Measurements from ENCODE around the gene SYT3. TPM values are rescaled to one million over a fixed set of nuclear protein-coding genes. Genes with fewer than 3 reads are reported as not detected.
"Not testable (repeated sequence)": the region's sequence is repeated elsewhere in the genome, so short reads cannot be mapped to it uniquely, and the experiment has no call there.

SYT3 gene
- total and polyA plus RNA-seq, 2 experiments from 2014 or later = 10.0 to 25.5 TPM

DNA sequence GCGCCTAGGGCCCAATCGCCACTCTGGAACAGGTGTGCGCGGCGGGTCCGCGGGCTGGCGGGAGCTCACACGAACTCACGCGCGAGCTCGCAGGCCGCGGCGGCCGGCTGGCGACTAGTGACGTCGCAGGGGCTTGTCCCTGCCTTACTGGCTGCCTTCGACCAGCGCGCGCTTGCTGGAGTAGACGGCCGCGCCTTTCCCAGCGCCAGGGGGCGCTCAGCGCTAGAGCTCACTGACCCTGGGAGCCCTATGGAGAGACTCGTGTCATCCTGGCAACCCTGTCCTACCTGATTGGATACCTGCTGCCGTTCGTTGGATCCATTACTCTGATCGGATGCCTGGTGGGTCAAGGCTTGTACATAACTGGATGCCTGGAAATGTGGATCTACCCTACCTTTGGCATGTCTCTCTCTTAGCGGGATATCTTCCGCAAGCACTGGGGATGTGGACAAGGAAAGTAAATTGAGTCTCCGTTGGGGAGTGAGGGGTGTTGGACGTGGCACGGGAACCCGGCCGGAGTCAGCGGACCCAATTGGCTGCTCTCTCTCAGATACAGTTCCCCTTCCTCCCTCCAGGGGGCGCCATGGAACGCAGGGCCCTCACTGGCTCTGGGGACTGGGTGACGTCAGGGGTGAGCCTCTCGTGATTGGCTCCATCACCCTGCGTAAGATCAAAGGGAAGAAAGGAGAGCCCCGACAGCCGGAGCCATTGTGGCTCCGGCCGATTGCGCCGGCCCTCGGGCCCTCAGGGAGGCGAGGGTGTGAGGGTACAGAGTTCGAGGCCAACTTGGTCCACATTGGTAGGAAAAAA lies 35.2 kb downstream of the SYT3 start:
- not testable (repeated sequence) for H3K9me2 ChIP-seq (ENCODE audit: insufficient read depth); H3F3A ChIP-seq (replicated peaks; ENCODE audit: low read depth); H4K20me1 ChIP-seq (replicated peaks; ENCODE audit: insufficient read depth); H3K4me2 ChIP-seq; H3K4me3 Mint-ChIP-seq; ATAC-seq; H3K4me1 Mint-ChIP-seq; H3K36me3 ChIP-seq (ENCODE audit: insufficient read depth); H3K27ac Mint-ChIP-seq; H3K4me3 ChIP-seq; H3K4me1 ChIP-seq (ENCODE audit: insufficient read depth); H2AFZ ChIP-seq; H3K79me2 ChIP-seq (replicated peaks; ENCODE audit: insufficient read depth); H3K27ac ChIP-seq (ENCODE audit: low read depth)
- Mint-ChIP-seq H3K27me3 (ENCODE audit: insufficient read depth, low read depth, poor library complexity) (peaks cover 12% of the 10 kb centered on the region), H3K9me3 (peaks cover 89% of the 10 kb centered on the region), H3K36me3 (ENCODE audit: low read depth) (peaks cover 39% of the 10 kb centered on the region)
- peaks cover 36% of the 10 kb centered on the region for H3K27me3 ChIP-seq (ENCODE audit: insufficient read depth)
- DNase-seq (ENCODE audit: low spot score) = peak; percentile 31
- TF ChIP-seq, protein P1, sequence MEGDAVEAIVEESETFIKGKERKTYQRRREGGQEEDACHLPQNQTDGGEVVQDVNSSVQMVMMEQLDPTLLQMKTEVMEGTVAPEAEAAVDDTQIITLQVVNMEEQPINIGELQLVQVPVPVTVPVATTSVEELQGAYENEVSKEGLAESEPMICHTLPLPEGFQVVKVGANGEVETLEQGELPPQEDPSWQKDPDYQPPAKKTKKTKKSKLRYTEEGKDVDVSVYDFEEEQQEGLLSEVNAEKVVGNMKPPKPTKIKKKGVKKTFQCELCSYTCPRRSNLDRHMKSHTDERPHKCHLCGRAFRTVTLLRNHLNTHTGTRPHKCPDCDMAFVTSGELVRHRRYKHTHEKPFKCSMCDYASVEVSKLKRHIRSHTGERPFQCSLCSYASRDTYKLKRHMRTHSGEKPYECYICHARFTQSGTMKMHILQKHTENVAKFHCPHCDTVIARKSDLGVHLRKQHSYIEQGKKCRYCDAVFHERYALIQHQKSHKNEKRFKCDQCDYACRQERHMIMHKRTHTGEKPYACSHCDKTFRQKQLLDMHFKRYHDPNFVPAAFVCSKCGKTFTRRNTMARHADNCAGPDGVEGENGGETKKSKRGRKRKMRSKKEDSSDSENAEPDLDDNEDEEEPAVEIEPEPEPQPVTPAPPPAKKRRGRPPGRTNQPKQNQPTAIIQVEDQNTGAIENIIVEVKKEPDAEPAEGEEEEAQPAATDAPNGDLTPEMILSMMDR (conservative IDR thresholded peaks at IDR 0.05; ENCODE audit: low read depth in 2 of 2) = peak; percentile 33 to 43

DNA sequence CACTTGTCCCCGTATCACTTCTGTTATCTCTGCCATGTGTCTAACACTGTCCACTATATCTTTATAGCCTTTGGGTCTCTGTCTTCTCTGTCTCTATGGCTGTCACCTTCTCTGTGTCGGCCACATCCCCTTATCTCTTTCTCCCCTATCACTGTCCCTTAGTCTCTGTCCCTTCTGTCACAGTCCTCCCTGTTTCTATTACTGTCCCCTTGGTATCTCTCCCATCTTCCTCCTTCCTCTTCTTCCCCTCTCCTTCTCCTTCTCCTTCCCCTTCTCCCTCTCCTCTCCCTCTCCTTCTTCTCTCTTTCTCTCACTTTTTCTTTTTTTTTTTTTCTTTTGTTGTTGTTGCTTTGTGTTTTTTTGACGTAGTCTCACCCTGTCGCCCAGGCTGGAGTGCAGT lies 36.7 kb downstream of the SYT3 start:
- Mint-ChIP-seq H3K4me3 (no peak overlapping the region), H3K27ac (no peak overlapping the region), H3K9me3 (peaks cover 89% of the 10 kb centered on the region), H3K27me3 (ENCODE audit: insufficient read depth, low read depth, poor library complexity) (peaks cover 8% of the 10 kb centered on the region), H3K4me1 (no peaks in the 10 kb centered on the region), H3K36me3 (ENCODE audit: low read depth) (peaks cover 34% of the 10 kb centered on the region)
- ATAC-seq (no peak), DNase-seq (ENCODE audit: low spot score) (no peak)
- no peaks in the 10 kb centered on the region for H3K36me3 ChIP-seq (ENCODE audit: insufficient read depth)
- H3K27me3 ChIP-seq (ENCODE audit: insufficient read depth) = peaks cover 36% of the 10 kb centered on the region
- H3K27ac ChIP-seq (ENCODE audit: low read depth) = no peak overlapping the region
- H3K9me2 ChIP-seq (ENCODE audit: insufficient read depth) = no peaks in the 10 kb centered on the region
- H2AFZ ChIP-seq = no peak overlapping the region
- no peaks in the 10 kb centered on the region for H3F3A ChIP-seq (replicated peaks; ENCODE audit: low read depth)
- H3K4me2 ChIP-seq = no peak overlapping the region
- no peaks in the 10 kb centered on the region for H3K79me2 ChIP-seq (replicated peaks; ENCODE audit: insufficient read depth)
- no peaks in the 10 kb centered on the region for H3K4me1 ChIP-seq (ENCODE audit: insufficient read depth)
- no peaks in the 10 kb centered on the region for H4K20me1 ChIP-seq (replicated peaks; ENCODE audit: insufficient read depth)
- H3K4me3 ChIP-seq = no peak overlapping the region
- TF ChIP-seq JUNB (IDR thresholded peaks at IDR 0.05; ENCODE audit: unreplicated experiment) = no peak
- no peak for TF ChIP-seq EZH2phosphoT487 (IDR thresholded peaks at IDR 0.05; ENCODE audit: unreplicated experiment)
- TF ChIP-seq, protein P2, sequence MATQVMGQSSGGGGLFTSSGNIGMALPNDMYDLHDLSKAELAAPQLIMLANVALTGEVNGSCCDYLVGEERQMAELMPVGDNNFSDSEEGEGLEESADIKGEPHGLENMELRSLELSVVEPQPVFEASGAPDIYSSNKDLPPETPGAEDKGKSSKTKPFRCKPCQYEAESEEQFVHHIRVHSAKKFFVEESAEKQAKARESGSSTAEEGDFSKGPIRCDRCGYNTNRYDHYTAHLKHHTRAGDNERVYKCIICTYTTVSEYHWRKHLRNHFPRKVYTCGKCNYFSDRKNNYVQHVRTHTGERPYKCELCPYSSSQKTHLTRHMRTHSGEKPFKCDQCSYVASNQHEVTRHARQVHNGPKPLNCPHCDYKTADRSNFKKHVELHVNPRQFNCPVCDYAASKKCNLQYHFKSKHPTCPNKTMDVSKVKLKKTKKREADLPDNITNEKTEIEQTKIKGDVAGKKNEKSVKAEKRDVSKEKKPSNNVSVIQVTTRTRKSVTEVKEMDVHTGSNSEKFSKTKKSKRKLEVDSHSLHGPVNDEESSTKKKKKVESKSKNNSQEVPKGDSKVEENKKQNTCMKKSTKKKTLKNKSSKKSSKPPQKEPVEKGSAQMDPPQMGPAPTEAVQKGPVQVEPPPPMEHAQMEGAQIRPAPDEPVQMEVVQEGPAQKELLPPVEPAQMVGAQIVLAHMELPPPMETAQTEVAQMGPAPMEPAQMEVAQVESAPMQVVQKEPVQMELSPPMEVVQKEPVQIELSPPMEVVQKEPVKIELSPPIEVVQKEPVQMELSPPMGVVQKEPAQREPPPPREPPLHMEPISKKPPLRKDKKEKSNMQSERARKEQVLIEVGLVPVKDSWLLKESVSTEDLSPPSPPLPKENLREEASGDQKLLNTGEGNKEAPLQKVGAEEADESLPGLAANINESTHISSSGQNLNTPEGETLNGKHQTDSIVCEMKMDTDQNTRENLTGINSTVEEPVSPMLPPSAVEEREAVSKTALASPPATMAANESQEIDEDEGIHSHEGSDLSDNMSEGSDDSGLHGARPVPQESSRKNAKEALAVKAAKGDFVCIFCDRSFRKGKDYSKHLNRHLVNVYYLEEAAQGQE (IDR thresholded peaks at IDR 0.05; ENCODE audit: unreplicated experiment) = no peak
- TF ChIP-seq, protein P3, sequence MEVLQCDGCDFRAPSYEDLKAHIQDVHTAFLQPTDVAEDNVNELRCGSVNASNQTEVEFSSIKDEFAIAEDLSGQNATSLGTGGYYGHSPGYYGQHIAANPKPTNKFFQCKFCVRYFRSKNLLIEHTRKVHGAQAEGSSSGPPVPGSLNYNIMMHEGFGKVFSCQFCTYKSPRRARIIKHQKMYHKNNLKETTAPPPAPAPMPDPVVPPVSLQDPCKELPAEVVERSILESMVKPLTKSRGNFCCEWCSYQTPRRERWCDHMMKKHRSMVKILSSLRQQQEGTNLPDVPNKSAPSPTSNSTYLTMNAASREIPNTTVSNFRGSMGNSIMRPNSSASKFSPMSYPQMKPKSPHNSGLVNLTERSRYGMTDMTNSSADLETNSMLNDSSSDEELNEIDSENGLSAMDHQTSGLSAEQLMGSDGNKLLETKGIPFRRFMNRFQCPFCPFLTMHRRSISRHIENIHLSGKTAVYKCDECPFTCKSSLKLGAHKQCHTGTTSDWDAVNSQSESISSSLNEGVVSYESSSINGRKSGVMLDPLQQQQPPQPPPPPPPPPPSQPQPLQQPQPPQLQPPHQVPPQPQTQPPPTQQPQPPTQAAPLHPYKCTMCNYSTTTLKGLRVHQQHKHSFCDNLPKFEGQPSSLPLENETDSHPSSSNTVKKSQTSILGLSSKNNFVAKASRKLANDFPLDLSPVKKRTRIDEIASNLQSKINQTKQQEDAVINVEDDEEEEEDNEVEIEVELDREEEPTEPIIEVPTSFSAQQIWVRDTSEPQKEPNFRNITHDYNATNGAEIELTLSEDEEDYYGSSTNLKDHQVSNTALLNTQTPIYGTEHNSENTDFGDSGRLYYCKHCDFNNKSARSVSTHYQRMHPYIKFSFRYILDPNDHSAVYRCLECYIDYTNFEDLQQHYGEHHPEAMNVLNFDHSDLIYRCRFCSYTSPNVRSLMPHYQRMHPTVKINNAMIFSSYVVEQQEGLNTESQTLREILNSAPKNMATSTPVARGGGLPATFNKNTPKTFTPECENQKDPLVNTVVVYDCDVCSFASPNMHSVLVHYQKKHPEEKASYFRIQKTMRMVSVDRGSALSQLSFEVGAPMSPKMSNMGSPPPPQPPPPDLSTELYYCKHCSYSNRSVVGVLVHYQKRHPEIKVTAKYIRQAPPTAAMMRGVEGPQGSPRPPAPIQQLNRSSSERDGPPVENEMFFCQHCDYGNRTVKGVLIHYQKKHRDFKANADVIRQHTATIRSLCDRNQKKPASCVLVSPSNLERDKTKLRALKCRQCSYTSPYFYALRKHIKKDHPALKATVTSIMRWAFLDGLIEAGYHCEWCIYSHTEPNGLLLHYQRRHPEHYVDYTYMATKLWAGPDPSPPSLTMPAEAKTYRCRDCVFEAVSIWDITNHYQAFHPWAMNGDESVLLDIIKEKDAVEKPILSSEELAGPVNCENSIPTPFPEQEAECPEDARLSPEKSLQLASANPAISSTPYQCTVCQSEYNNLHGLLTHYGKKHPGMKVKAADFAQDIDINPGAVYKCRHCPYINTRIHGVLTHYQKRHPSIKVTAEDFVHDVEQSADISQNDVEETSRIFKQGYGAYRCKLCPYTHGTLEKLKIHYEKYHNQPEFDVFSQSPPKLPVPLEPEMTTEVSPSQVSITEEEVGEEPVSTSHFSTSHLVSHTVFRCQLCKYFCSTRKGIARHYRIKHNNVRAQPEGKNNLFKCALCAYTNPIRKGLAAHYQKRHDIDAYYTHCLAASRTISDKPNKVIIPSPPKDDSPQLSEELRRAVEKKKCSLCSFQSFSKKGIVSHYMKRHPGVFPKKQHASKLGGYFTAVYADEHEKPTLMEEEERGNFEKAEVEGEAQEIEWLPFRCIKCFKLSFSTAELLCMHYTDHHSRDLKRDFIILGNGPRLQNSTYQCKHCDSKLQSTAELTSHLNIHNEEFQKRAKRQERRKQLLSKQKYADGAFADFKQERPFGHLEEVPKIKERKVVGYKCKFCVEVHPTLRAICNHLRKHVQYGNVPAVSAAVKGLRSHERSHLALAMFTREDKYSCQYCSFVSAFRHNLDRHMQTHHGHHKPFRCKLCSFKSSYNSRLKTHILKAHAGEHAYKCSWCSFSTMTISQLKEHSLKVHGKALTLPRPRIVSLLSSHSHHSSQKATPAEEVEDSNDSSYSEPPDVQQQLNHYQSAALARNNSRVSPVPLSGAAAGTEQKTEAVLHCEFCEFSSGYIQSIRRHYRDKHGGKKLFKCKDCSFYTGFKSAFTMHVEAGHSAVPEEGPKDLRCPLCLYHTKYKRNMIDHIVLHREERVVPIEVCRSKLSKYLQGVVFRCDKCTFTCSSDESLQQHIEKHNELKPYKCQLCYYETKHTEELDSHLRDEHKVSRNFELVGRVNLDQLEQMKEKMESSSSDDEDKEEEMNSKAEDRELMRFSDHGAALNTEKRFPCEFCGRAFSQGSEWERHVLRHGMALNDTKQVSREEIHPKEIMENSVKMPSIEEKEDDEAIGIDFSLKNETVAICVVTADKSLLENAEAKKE (CRISPR knock-in tag; IDR thresholded peaks at IDR 0.05) = no peak
- no peak for TF ChIP-seq EZH2 (IDR thresholded peaks at IDR 0.05; ENCODE audit: low read depth, unreplicated experiment)
- TF ChIP-seq NANOG (IDR thresholded peaks at IDR 0.05; ENCODE audit: borderline replicate concordance) = no peak

Data from GM23338 (cell line).